HCT116 (cell line): ENCODE measurements around the gene SNRNP70. TPM values are rescaled to one million over a fixed set of nuclear protein-coding genes. Genes with fewer than 3 reads are reported as not detected.

Source experiments
- ATAC-seq: fragments of 200-7000 bp; cut with Tn5 transposase; 2 replicates; pipeline ENCODE4 v1.9.1; 2020; ENCODE audit warnings: mild to moderate bottlenecking, moderate library complexity
- BruUV-seq: library from RNA; stranded (reverse); fragments of 400-500 nt; replicated peaks from 2 replicates; lab custom pipeline; 2021; lab: Mats Ljungman, UMichigan
- CTCF ChIA-PET: fragments of 300-600 bp; sonication (Branson Sonifier 250); formaldehyde crosslinking; loops from one replicate; lab custom pipeline; 2021; ENCODE audit warnings: antibody characterized with exemption; lab: Charles Lee
- POLR2A ChIA-PET: fragments of 300-600, 350-600 bp; sonication (Branson Sonifier 250); formaldehyde crosslinking; loops from one replicate; lab custom pipeline; 2021; ENCODE audit warnings: antibody characterized with exemption; lab: Charles Lee
- RAD21 ChIA-PET, 2 experiments: fragments of 300-600 bp; sonication (Branson Sonifier 250); formaldehyde crosslinking; loops; one replicate each; lab custom pipeline; 2023; ENCODE audit warnings: low total read pairs in 2 of 2; ENCODE audit not compliant: uncharacterized antibody in 2 of 2, unreplicated experiment in 2 of 2, low non-redundant PET in 1 of 2; lab: Charles Lee
- DNase-seq: peaks from one replicate; pipeline ENCODE4 v3.0.0-alpha.2; 2010; ENCODE audit warnings: low read depth, low spot score
- H2AFZ ChIP-seq: fragments of 200-600 bp; shearing (Covaris generic), sonication (generic); 2 replicates; pipeline ENCODE4 v1.6.1; 2017; ENCODE audit warnings: low read depth, mixed run types, mixed read lengths, antibody characterized with exemption, low read length; ENCODE audit not compliant: poor library complexity, severe bottlenecking
- H3K27ac ChIP-seq: 2 replicates; pipeline ENCODE4 v1.5.1; 2012; ENCODE audit warnings: low read depth, low read length
- H3K27me3 ChIP-seq: fragments of 200-600 bp; sonication (generic); 2 replicates; pipeline ENCODE4 v1.6.1; 2016; ENCODE audit warnings: mixed run types, low read length, mixed read lengths; ENCODE audit not compliant: insufficient read depth
- H3K36me3 ChIP-seq, 2 experiments: fragments of 200-500 bp in 1 of 2; fragments of 200-600 bp in 1 of 2; sonication (Bioruptor generic) in 1 of 2; sonication (generic) in 1 of 2; 2 replicates each; pipeline versions ENCODE4 v1.5.1 to v1.6.1; 2014 to 2016; ENCODE audit warnings: low read length in 2 of 2, inconsistent platforms in 1 of 2, mixed read lengths in 1 of 2, mixed run types in 1 of 2; ENCODE audit not compliant: insufficient read depth in 2 of 2, control insufficient read depth in 1 of 2
- H3K4me1 ChIP-seq, 2 experiments: fragments of 200-600 bp in 1 of 2; sonication (generic) in 1 of 2; 2 replicates each; pipeline versions ENCODE4 v1.5.1 to v1.6.1; 2012 to 2017; ENCODE audit warnings: low read length in 2 of 2, inconsistent platforms in 1 of 2, mild to moderate bottlenecking in 1 of 2, mixed read lengths in 1 of 2, mixed run types in 1 of 2, moderate library complexity in 1 of 2; ENCODE audit not compliant: insufficient read depth in 2 of 2, control insufficient read depth in 1 of 2
- H3K4me2 ChIP-seq: fragments of 200-600 bp; sonication (generic); 2 replicates; pipeline ENCODE4 v1.6.1; 2017; ENCODE audit warnings: mixed run types, low read length, mixed read lengths
- H3K4me3 ChIP-seq, 2 experiments: fragments of 200-600 bp in 1 of 2; sonication (generic) in 1 of 2; replicated peaks in 1 of 2; 2 replicates each; pipeline ENCODE4 v1.5.1; 2011 to 2016; ENCODE audit warnings: low read length in 2 of 2, control low read depth in 1 of 2, low read depth in 1 of 2, mild to moderate bottlenecking in 1 of 2, mixed read lengths in 1 of 2, mixed run types in 1 of 2
- H3K79me2 ChIP-seq: fragments of 200-600 bp; sonication (generic); 2 replicates; pipeline ENCODE4 v1.6.1; 2017; ENCODE audit warnings: mild to moderate bottlenecking, mixed run types, low read length, moderate library complexity, mixed read lengths; ENCODE audit not compliant: insufficient read depth
- H3K9ac ChIP-seq: fragments of 200-600 bp; sonication (generic); 2 replicates; pipeline ENCODE4 v1.6.1; 2016; ENCODE audit warnings: low read length, mixed read lengths
- H3K9me2 ChIP-seq: fragments of 200-600 bp; sonication (generic), shearing (Covaris generic); 2 replicates; pipeline ENCODE4 v1.6.1; 2017; ENCODE audit warnings: mixed run types, mild to moderate bottlenecking, moderate library complexity; ENCODE audit not compliant: insufficient read depth
- H3K9me3 ChIP-seq, 2 experiments: fragments of 200-500 bp in 1 of 2; fragments of 200-600 bp in 1 of 2; sonication (Bioruptor generic) in 1 of 2; sonication (generic) in 1 of 2; 2 replicates each; pipeline ENCODE4 v1.6.1; 2014 to 2017; ENCODE audit warnings: low read length in 2 of 2, mixed read lengths in 2 of 2, inconsistent platforms in 1 of 2, low read depth in 1 of 2, mild to moderate bottlenecking in 1 of 2, mixed run types in 1 of 2, moderate library complexity in 1 of 2; ENCODE audit not compliant: control insufficient read depth in 1 of 2, insufficient read depth in 1 of 2
- H4K20me1 ChIP-seq: fragments of 200-600 bp; sonication (generic), shearing (Covaris generic); 2 replicates; pipeline ENCODE4 v1.6.1; 2017; ENCODE audit warnings: mixed run types, mild to moderate bottlenecking, moderate library complexity; ENCODE audit not compliant: insufficient read depth
- CEBPB ChIP-seq: IDR thresholded peaks from 2 replicates; pipeline ENCODE4 v1.6.1; 2012; ENCODE audit warnings: low read depth
- EGR1 ChIP-seq: IDR thresholded peaks from 2 replicates; pipeline ENCODE4 v1.6.1; 2012; ENCODE audit warnings: low read depth
- TCF7L2 ChIP-seq: IDR thresholded peaks from 2 replicates; pipeline ENCODE4 v1.7.0; 2011; ENCODE audit warnings: borderline replicate concordance, inconsistent platforms; ENCODE audit not compliant: insufficient read depth, insufficient read length; ENCODE audit errors: extremely low read depth
- ZBTB33 ChIP-seq: IDR thresholded peaks from 2 replicates; pipeline ENCODE4 v1.6.1; 2011; ENCODE audit warnings: mild to moderate bottlenecking, low read length, moderate library complexity; ENCODE audit not compliant: insufficient replicate concordance; ENCODE audit errors: extremely low read depth
- ZFX ChIP-seq: fragments of 450-650 bp; IDR thresholded peaks from 2 replicates; pipeline ENCODE4 v1.6.1; 2017
- intact Hi-C: fragments of 100-400 bp; cut with micrococcal nuclease; formaldehyde crosslinking; loops from 2 replicates; pipeline ENCODE4 v1.10.0; 2022
- total RNA-seq: library from RNA; stranded (reverse); gene quantifications from one replicate; pipeline ENCODE4 v1.2.1, GENCODE V29; 2021; ENCODE audit not compliant: unreplicated experiment

The SNRNP70 gene
- total RNA-seq, 1 experiment from 2014 or later, result 236 TPM

DNA sequence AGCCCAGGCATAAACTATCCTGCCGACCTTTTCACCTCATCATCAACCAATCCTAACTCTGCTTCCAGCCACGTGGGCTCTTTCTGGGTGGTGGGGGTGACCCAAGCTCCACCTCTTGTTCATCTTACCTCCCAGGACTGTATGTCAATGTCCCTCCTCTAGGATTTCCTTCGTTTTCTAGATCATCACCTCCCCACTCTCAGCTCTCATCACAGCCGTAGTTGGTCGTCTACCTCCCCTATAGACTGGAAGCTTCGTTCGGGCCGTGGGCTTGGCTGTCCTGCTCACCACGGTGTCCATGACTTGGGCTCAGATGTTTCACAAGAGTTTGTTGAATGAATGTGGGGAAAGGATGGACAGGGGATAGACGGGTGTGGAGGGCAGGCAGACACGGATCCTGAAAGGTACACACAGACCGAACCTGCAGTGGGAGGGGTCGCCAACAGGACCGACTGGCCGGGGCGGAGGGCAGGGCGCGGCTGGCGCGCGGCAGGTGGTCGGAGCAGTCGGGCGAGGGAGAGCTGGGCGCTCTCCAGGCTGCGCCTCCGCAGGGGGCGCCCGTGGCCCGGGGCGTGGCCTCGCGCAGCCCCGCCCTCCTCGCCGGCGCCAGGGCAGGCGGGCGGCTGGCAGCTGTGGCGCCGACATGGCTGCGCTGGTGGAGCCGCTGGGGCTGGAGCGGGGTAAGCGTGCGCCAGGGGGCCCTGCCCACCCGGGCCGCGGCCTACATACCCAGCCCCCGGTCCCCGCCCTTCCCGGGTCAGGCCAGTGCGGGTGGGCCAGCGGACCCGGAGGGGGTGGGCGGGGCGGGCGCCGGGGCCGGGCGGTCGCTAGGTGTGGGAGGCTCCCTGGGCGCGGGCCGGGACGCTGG is 28.7 kb downstream of the SNRNP70 start, which contains the start of gene LIN7B (continued):
- no peak for TF ChIP-seq ZBTB33
- TF ChIP-seq CEBPB, result no peak
- TF ChIP-seq, all 23 proteins: peak for 5

- peak overlapping the region; percentile 60 for H3K27ac ChIP-seq
- no peak for ATAC-seq
Measured at GRCh38 chr19:49114630-49115363, 29.5 kb downstream of the SNRNP70 start.

More at GRCh38 chr19:49114630-49115363, 29.5 kb downstream of the SNRNP70 start:
- no peaks in the 10 kb centered on the region for H3K9me2 ChIP-seq
- BruUV-seq, result no TSS peak
- H2AFZ ChIP-seq, result no peak overlapping the region
- H3K36me3 ChIP-seq, result no peaks in the 10 kb centered on the region
- no peaks in the 10 kb centered on the region for H4K20me1 ChIP-seq
- no peaks in the 10 kb centered on the region for H3K79me2 ChIP-seq
- peaks cover 19 to 44% of the 10 kb centered on the region in 2 experiments for H3K4me1 ChIP-seq
- RAD21 ChIA-PET, result interaction anchor here in 1 of 2 experiments (1.1 kb wide), 1 partner anchor 17 kb away, joined by 3 read pairs; no protein-coding TSS in a partner anchor
- H3K27me3 ChIP-seq, result no peaks in the 10 kb centered on the region
- intact Hi-C loops, result no loop called here
- POLR2A ChIA-PET, result interaction anchor here (1.8 to 2.4 kb wide), 2 partner anchors 14 to 35 kb away, joined by 8 to 9 read pairs; no protein-coding TSS in a partner anchor
- CTCF ChIA-PET, result interaction anchor here (0.7 to 2.7 kb wide), 9 partner anchors 8 to 121 kb away, joined by 4 to 28 read pairs (median 6); partner anchors contain the start of genes GYS1 and RUVBL2
- no peak for DNase-seq
- H3K9me3 ChIP-seq, result no peaks in the 10 kb centered on the region
- peak overlapping the region; percentile 62 to 75 for H3K4me3 ChIP-seq
- TF ChIP-seq EGR1, result peak; percentile 61
- TF ChIP-seq TCF7L2, result no peak
- TF ChIP-seq ZFX, result 0 out of 2 replicates have a peak, but pooled peaks have one; percentile 24
- peak overlapping the region; percentile 69 for H3K9ac ChIP-seq
- peak overlapping the region; percentile 89 for H3K4me2 ChIP-seq
